ENCODE results near the gene CAMK2B.

DNA sequence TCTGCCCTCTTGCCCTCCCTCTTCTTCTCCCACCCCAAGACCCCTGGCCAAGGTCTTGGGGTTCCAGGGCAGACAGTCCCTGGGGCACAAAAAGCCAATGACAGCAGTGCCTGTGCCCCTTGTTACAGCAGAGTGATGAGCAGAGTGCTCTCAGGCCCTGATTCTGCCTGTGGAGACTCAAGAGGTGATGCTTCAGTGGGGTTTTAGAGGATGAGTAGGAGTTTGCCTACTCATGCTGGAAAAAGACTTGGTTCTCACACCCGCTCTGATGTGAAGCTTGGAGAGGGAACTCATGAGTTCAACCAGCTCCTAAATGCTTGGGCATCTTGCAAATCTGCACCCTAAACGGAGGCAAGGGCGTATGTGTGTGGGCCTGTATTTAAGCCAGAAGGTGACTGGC lies 58.2 kb downstream of the CAMK2B start:
- TF ChIP-seq, protein P1, sequence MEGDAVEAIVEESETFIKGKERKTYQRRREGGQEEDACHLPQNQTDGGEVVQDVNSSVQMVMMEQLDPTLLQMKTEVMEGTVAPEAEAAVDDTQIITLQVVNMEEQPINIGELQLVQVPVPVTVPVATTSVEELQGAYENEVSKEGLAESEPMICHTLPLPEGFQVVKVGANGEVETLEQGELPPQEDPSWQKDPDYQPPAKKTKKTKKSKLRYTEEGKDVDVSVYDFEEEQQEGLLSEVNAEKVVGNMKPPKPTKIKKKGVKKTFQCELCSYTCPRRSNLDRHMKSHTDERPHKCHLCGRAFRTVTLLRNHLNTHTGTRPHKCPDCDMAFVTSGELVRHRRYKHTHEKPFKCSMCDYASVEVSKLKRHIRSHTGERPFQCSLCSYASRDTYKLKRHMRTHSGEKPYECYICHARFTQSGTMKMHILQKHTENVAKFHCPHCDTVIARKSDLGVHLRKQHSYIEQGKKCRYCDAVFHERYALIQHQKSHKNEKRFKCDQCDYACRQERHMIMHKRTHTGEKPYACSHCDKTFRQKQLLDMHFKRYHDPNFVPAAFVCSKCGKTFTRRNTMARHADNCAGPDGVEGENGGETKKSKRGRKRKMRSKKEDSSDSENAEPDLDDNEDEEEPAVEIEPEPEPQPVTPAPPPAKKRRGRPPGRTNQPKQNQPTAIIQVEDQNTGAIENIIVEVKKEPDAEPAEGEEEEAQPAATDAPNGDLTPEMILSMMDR (IDR thresholded peaks at IDR 0.05 in 4 of 5, conservative IDR thresholded peaks at IDR 0.05 in 1 of 5) = no peak
- TF ChIP-seq POLR2A (IDR thresholded peaks at IDR 0.05) = no peak

All from gastrocnemius medialis (tissue), 4 donors.